ENCODE measurements around the gene ZC3H12C. TPM values are rescaled to one million over a fixed set of nuclear protein-coding genes. Genes with fewer than 3 reads are reported as not detected.

The ZC3H12C gene
- total RNA-seq = 6.3 TPM

DNA sequence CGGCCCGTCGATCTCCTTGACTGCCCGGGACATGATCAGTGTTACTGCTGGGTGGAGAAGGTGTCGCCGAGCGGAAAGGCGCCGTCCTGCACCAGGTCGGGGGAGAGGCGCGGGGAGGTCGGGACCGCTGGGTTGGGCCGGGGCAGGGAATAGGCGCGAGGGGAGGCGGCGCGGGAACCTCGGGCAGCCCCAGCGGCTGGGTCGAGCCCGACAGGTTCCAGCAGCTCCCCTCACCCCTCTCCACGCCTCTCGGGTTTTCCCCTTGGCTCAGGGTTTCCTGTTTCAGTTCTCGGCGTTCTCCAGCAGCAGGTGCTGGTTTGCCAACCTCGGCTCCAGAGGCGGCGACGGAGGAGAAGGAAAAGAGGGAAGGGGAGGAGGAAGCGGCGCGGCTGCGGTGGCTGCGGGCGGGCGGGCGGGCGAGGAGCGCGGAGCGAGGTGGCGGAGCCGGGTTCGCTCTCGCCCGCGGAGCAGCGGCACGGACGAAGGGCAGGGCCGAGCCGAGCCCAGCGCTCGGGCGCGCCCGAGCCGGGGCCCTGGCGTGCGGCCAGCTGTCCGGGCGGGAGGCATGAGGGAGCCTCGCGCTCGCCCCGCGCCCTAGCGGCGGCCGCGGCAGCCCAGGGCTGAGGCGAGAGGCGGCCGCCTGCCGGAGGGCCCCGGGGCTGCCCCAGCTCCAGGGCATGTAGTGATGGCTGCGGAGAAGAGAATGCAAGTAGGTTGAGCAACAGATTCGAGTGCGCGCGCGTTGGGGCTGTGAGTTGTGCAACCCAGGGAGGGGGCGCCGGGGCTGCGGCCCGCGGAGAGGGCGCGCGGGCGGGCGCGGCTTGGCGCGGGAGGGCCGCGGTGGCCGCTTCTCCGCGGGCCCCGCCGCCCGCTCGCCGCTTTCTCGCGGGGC is at the start of gene ZC3H12C:
TSS of gene ZC3H12C (plus strand) at position 878 of the 892 bp plus-strand sequence. CDS start 20 bp downstream, outside the sequence.
- intact Hi-C loops (cut with DNase I) = loop anchor here (1.0 to 10.0 kb wide), 8 partner anchors 92 to 1970 kb away; partner anchors contain the start of genes ACAT1, ATM, DDX10 and NPAT
- peak; percentile 16 to 91 for DNase-seq (ENCODE audit: low spot score in 2 of 2)
- TF ChIP-seq, protein P1, sequence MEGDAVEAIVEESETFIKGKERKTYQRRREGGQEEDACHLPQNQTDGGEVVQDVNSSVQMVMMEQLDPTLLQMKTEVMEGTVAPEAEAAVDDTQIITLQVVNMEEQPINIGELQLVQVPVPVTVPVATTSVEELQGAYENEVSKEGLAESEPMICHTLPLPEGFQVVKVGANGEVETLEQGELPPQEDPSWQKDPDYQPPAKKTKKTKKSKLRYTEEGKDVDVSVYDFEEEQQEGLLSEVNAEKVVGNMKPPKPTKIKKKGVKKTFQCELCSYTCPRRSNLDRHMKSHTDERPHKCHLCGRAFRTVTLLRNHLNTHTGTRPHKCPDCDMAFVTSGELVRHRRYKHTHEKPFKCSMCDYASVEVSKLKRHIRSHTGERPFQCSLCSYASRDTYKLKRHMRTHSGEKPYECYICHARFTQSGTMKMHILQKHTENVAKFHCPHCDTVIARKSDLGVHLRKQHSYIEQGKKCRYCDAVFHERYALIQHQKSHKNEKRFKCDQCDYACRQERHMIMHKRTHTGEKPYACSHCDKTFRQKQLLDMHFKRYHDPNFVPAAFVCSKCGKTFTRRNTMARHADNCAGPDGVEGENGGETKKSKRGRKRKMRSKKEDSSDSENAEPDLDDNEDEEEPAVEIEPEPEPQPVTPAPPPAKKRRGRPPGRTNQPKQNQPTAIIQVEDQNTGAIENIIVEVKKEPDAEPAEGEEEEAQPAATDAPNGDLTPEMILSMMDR (IDR thresholded peaks at IDR 0.05) = peak; percentile 28 to 81 (median 32)
- H3K9me3 ChIP-seq = no peaks in the 10 kb centered on the region
- no peaks in the 10 kb centered on the region for H3K27me3 ChIP-seq
- no peaks in the 10 kb centered on the region for H3K36me3 ChIP-seq
- H3K27ac ChIP-seq = peak within 1 kb of the TSS; percentile 99 to 100
- peaks cover 0 to 15% of the 10 kb centered on the region in 2 donors for H3K4me1 ChIP-seq
- H3K4me3 ChIP-seq = peak within 1 kb of the TSS; percentile 85 to 90

DNA sequence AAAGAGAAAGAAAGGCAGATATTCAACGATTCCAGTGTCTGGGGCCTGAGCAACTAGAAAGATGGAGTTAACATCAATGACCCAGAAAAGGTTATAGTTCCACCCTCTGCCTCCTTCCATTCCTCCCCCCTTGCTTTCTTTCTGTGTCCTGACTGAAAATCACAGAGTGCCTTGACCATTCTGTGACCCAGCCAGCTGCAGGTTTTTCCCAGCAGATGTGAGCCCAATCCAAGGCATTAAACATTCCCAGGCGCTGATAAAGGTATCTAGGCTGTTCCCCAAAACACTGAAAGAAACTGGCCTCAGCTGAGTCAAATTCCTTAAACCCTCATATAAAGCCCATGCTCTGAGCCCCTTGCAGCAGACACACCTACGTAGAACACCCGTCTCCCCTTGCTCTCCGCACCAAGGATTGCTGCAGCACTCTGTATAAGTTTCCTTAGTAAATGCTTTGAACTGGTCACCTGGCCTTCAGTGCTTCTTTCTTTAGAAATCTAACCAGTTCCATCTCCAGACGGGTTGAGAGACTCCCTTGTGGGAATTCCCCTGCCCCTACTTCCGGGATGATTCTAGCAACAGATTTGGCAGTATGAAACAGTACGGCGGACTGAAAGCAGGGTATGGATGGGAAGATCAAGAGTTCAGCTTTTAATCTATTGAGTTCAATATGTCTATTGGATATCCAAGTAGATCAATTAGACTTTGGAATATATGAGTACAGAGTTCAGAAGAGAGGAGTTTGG is 48.8 kb upstream of the ZC3H12C start:
- intact Hi-C loops (cut with DNase I) = no loop called here
- Histone ChIP-seq H3K27ac (no peak overlapping the region), H3K36me3 (no peaks in the 10 kb centered on the region), H3K4me1 (no peaks in the 10 kb centered on the region), H3K4me3 (no peak overlapping the region), H3K27me3 (no peaks in the 10 kb centered on the region), H3K9me3 (no peaks in the 10 kb centered on the region)
- DNase-seq (ENCODE audit: low spot score in 2 of 2) = no peak
- TF ChIP-seq, protein P1 (IDR thresholded peaks at IDR 0.05) = no peak

DNA sequence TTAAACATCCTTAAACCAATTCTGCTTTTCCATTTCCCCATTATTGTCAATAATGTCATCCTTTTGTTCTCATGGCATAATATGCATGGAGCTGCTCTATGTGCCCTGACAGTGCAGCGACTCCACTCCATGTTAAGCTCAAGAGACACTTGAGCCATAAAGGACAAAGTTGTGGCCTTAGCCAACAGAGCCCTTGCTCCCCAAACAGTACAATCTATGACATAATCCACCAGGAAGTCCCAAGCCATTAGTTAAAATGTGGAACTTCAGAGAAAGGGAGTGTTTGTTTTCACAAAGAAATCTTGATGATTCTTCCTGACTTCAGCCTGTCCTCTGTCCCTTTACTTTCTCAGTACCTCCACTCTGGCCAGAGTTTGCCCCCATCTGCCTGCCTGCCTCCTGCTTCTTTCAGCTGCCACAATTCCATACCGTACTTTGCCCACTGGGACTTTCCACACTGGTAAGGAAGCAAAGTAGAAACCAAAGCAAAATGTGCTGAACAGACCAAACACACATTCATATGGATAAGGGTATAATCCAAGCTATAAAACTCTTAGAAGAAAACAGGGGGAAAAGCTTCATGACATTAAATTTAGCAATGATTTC is 46.3 kb upstream of the ZC3H12C start:
- H3K4me3 ChIP-seq = no peak overlapping the region
- H3K4me1 ChIP-seq = no peaks in the 10 kb centered on the region
- intact Hi-C loops (cut with DNase I) = no loop called here
- H3K27ac ChIP-seq = no peak overlapping the region
- H3K27me3 ChIP-seq = no peaks in the 10 kb centered on the region
- no peak for DNase-seq (ENCODE audit: low spot score in 2 of 2)
- H3K9me3 ChIP-seq = no peaks in the 10 kb centered on the region
- TF ChIP-seq, protein P1 (IDR thresholded peaks at IDR 0.05) = no peak
- H3K36me3 ChIP-seq = no peaks in the 10 kb centered on the region

DNA sequence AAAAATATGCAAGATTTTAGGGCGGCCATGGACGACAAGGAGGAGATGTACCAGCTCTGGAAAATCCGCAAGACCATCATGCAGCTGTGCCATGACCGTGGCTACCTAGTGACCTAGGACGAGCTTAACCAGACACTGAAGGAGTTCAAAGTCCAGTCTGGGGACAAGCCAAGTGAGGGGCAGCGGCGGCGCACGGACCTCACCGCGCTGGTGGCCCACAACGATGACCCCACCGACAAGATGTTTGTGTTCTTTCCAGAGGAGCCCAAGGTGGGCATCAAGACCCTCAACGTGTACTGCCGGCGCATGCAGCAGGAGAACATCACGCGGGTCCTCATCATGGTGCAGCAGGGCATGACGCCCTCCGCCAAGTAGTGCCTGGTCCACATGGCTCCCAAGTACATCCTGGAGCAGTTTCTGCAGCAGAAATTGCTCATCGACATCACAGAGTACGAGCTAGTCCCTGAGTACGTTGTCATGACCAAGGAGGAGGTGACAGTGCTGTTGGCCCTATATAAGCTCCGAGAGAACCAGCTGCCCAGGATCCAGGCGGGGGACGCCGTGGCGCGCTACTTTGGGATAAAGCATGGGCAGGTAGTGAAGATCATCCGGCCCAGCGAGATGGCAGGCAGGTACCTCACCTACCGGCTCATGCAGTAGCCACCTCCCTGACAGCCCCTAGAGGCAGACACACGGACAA is 43.5 kb upstream of the ZC3H12C start:
- TF ChIP-seq, protein P1 (IDR thresholded peaks at IDR 0.05) = no peak
- H3K27me3 ChIP-seq = no peaks in the 10 kb centered on the region
- DNase-seq (ENCODE audit: low spot score in 2 of 2) = no peak

DNA sequence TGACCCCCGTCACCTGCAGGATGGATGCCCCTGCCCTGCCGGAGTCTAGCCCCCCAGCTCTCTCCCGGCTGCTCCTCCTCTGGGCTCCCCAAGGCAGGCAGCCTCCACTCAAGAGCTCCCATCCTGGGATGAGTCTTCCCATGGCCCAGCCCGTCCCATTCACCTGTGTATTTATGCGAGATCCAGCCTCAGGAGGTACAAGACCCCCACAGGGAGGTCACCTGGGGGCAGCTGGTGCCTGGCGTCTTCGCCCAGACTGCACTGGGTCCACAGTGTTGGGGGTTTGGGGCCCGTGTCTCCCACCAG is 43.0 kb upstream of the ZC3H12C start:
- no peak overlapping the region for H3K27ac ChIP-seq
- TF ChIP-seq, protein P1 (IDR thresholded peaks at IDR 0.05) = no peak
- no peaks in the 10 kb centered on the region for H3K36me3 ChIP-seq
- peaks cover 0 to 8% of the 10 kb centered on the region in 2 donors for H3K9me3 ChIP-seq
- no peak for DNase-seq (ENCODE audit: low spot score in 2 of 2)
- H3K4me3 ChIP-seq = no peak overlapping the region
- intact Hi-C loops (cut with DNase I) = no loop called here
- no peaks in the 10 kb centered on the region for H3K27me3 ChIP-seq
- no peaks in the 10 kb centered on the region for H3K4me1 ChIP-seq

More for the DNA sequence above, 43.5 kb upstream of the ZC3H12C start:
- intact Hi-C loops (cut with DNase I) = no loop called here
- Histone ChIP-seq H3K9me3 (peaks cover 0 to 8% of the 10 kb centered on the region in 2 donors), H3K27ac (no peak overlapping the region), H3K4me1 (no peaks in the 10 kb centered on the region), H3K36me3 (no peaks in the 10 kb centered on the region), H3K4me3 (no peak overlapping the region)
